ENCODE measurements around the gene TMEM121B.

Gene TMEM121B

DNA sequence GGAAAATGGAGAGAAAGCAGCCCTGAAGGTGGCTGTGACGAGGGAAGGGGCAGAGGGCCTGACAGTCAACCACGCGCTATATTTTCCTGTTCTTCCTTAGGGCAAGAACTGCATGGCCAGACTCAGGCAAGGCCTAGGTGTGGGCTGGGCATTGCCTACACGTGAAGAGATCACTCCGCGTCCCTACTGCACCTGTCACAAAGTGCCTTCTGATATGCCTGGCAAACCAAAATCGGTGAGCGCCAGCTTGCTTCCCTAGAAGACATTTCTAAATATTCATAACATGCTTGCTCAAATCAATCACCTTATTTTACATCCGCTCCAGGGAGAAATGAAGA, 6.3 kb downstream of the TMEM121B start:
- DNase-seq (ENCODE audit: low spot score), result no peak
- in situ Hi-C loops (cut with MboI; ENCODE audit: low sequenced_read_pairs, unreplicated experiment), result no loop called here
- TF ChIP-seq, protein P1, sequence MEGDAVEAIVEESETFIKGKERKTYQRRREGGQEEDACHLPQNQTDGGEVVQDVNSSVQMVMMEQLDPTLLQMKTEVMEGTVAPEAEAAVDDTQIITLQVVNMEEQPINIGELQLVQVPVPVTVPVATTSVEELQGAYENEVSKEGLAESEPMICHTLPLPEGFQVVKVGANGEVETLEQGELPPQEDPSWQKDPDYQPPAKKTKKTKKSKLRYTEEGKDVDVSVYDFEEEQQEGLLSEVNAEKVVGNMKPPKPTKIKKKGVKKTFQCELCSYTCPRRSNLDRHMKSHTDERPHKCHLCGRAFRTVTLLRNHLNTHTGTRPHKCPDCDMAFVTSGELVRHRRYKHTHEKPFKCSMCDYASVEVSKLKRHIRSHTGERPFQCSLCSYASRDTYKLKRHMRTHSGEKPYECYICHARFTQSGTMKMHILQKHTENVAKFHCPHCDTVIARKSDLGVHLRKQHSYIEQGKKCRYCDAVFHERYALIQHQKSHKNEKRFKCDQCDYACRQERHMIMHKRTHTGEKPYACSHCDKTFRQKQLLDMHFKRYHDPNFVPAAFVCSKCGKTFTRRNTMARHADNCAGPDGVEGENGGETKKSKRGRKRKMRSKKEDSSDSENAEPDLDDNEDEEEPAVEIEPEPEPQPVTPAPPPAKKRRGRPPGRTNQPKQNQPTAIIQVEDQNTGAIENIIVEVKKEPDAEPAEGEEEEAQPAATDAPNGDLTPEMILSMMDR (IDR thresholded peaks at IDR 0.05; ENCODE audit: borderline replicate concordance, control extremely low read depth, extremely low read depth, insufficient read depth, missing control alignments), result no peak

DNA sequence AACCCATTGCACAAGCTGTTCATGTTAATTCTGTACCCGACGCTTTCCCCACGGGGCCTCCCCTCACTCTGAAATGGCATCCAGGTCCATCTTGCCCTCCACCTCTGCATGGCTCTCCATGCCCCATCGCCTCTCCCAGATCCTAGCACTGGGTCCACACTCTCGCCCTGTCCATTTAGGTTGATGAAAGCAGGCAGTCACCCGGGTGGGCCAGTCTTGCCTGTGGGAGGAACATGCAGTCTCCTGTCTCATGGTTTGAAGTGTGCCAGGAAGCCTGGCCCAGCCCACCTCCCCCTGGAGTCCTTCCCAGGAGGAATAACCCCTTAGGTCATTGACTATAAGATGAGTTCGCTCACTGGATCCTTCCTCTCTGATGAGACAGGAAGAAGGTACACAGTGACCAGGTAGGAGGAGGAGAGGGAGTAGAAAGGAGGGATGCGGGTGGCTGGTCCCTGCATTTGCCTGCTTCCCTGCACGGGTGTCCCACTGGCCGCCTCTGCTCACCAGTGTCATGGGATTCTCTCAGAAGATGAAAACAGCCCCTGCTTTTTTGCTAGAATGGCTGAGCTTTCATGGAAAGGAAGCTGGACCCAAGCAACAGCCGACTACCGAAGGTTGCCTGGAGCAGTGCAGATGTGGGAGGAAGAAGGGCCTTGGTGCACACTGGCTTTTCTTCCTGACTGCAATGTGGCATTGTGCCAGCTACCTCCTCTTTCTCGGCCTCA, 6.8 kb downstream of the TMEM121B start:
- in situ Hi-C loops (cut with MboI; ENCODE audit: low sequenced_read_pairs, unreplicated experiment), result no loop called here
- TF ChIP-seq, protein P1 (IDR thresholded peaks at IDR 0.05; ENCODE audit: borderline replicate concordance, control extremely low read depth, extremely low read depth, insufficient read depth, missing control alignments), result no peak

DNA sequence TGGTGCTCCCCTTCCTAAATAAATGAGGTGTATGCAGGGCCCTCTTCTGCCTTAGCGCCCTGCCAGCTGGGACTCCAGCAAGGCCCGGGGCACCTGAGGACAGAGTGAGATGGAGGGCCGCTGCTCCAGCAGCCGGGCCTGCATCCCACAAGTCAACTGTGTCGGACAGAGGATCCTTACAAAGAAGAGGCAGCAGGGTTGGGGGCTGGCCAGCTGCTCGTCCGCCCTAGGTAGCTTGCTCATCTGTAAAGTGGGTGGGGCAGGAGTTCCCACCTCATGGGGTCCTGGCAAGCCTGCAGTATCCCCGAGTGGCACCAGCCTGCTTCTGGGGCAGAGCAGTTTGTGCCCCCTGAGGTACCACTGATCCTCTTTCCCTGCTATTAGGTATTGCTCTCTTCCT, 7.6 kb downstream of the TMEM121B start:
- in situ Hi-C loops (cut with MboI; ENCODE audit: low sequenced_read_pairs, unreplicated experiment), result no loop called here
- TF ChIP-seq, protein P1 (IDR thresholded peaks at IDR 0.05; ENCODE audit: borderline replicate concordance, control extremely low read depth, extremely low read depth, insufficient read depth, missing control alignments), result no peak
- no peak for DNase-seq (ENCODE audit: low spot score)

More for the DNA sequence above, 6.8 kb downstream of the TMEM121B start:
- DNase-seq (ENCODE audit: low spot score), result no peak

DNA sequence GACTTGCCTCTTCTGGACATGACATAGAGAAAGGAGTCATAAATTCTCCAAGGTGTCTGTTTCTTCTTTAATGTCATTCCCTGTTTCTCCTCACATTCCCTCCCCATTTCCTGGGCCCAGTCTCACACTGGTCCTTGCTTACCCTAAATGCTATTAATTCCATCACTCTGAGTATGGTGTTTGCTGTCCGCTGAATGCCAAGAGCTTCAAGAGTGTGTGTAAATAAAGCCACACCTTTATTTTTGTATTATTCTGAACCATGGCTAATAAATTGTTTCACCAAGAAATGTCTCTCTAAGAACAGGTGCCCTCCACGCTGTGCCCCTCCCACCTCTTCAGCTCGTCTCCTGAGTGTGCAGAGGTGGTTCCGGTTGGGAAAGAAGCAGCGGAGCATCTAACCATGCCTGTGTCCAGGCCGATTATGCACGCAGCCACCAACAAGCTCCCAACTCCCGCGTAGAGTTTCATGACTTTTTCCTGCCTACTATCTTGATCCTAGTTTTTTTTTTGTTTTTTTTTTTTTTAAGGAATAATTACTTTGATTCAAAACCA, 8.6 kb downstream of the TMEM121B start:
- TF ChIP-seq, protein P1 (IDR thresholded peaks at IDR 0.05; ENCODE audit: borderline replicate concordance, control extremely low read depth, extremely low read depth, insufficient read depth, missing control alignments), result no peak
- in situ Hi-C loops (cut with MboI; ENCODE audit: low sequenced_read_pairs, unreplicated experiment), result no loop called here
- peak; percentile 10 for DNase-seq (ENCODE audit: low spot score)

DNA sequence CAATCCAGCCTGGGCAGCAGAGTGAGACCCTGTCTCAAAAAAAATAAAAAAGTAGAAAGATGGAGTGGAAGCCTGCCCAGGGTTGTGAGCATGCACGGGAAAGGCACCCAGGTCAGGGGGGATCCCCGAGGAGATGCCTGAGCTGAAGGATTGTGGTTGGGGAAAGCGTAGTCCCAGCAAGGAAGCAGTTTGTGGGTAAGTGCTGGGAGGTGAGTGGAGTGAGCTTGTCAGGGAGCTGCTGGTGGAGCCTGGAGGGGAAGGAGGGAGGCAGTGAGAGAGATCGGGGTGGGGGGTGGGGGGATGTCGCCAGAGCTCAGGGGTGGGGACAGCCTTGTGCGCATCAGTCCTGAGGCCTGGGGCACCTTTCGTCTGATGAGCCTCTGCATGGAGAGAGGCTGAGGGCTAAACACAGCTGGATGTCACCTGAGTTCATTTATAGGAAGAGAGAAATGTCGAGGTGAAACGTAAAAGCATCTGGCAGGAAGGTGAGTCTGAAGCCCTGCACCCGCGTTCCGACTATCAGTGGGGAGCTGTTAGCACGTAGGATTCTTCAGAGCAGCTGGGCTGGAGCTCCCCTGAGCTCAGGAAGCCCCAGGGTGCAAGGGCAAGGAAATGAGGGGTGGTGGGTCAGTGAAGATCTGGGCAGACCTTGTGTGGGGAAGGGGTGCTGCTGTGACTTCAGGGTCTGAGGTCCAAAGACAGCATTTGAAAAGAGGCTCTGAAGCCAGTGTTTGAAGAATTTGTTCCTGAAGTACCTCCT, 10.2 kb downstream of the TMEM121B start:
- in situ Hi-C loops (cut with MboI; ENCODE audit: low sequenced_read_pairs, unreplicated experiment), result no loop called here
- peak; percentile 16 for DNase-seq (ENCODE audit: low spot score)
- TF ChIP-seq, protein P1 (IDR thresholded peaks at IDR 0.05; ENCODE audit: borderline replicate concordance, control extremely low read depth, extremely low read depth, insufficient read depth, missing control alignments), result no peak

DNA sequence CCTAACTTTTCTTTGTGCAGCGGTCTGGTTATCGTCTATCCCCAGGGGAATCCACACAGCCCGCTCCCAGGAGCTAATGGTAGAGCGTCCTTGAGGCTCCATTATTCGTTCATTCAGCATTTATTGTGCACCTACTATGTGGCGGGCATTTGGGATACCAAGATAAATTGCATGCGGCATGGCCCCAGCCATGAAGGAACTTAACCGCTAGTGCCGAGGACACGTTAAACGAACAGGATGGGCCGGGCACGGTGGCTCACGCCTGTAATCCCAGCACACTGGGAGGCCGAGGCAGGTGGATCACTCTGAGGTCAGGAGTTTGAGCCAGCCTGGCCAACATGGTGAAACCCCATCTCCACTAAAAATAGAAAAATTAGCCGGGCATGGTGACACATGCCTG, 11.2 kb downstream of the TMEM121B start:
- in situ Hi-C loops (cut with MboI; ENCODE audit: low sequenced_read_pairs, unreplicated experiment), result no loop called here
- DNase-seq (ENCODE audit: low spot score), result no peak
- TF ChIP-seq, protein P1 (IDR thresholded peaks at IDR 0.05; ENCODE audit: borderline replicate concordance, control extremely low read depth, extremely low read depth, insufficient read depth, missing control alignments), result no peak

Measured in GM13976 (cell line).